SK-N-SH (cell line): ENCODE data around the gene CCDC175.

Experiments
- EP300 ChIP-seq, 2 experiments: IDR thresholded peaks; 2 replicates each; pipeline versions ENCODE4 v1.4.0 to v1.6.1; 2012; ENCODE audit warnings: borderline replicate concordance in 1 of 2, low read depth in 1 of 2, low read length in 1 of 2
- POLR2AphosphoS5 ChIP-seq: IDR thresholded peaks from 2 replicates; pipeline ENCODE4 v1.6.1; 2012; ENCODE audit warnings: low read depth, low read length
- RAD21 ChIP-seq: IDR thresholded peaks from 2 replicates; pipeline ENCODE4 v1.6.1; 2012; ENCODE audit warnings: mild to moderate bottlenecking, low read length
- RCOR1 ChIP-seq: fragments of 150-350 bp; IDR thresholded peaks from 2 replicates; pipeline ENCODE4 v1.6.1; 2017; ENCODE audit warnings: antibody characterized with exemption, low read length
- SMC3 ChIP-seq: IDR thresholded peaks from 2 replicates; pipeline ENCODE4 v1.6.1; 2012; ENCODE audit warnings: low read depth, low read length, improper control_type of control experiment
- TF ChIP-seq, protein P1 (sequence below): fragments of 200-600 bp; sonication (generic); IDR thresholded peaks from 2 replicates; pipeline ENCODE4 v1.6.1; 2017; ENCODE audit warnings: antibody characterized with exemption, mild to moderate bottlenecking, moderate library complexity
- TF ChIP-seq, protein P2 (sequence below): IDR thresholded peaks from 2 replicates; pipeline ENCODE4; 2012
- TF ChIP-seq, protein P3 (sequence below): IDR thresholded peaks from 2 replicates; pipeline ENCODE4 v1.6.1; 2012; ENCODE audit warnings: mild to moderate bottlenecking, low read depth, low read length, moderate library complexity

DNA sequence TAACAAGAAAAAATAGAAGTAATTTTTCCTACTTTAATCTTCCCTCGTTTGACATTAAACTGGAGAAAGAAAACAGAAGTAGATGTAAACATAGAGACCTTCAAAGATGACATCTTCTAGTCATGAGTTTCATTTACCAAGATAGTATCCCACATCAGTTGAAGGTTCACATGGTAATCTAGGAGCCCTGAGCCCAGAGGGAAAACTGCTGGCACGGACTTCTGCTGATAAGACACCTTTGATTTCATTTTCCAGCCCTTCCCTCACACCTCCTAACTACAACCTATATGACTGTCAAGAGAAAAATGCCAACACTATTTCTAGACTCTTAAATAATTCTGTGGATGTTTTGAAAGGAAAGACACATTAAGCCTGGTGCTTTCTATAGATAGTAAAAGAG is 46.0 kb upstream of the CCDC175 start:
- TF ChIP-seq, protein P1, sequence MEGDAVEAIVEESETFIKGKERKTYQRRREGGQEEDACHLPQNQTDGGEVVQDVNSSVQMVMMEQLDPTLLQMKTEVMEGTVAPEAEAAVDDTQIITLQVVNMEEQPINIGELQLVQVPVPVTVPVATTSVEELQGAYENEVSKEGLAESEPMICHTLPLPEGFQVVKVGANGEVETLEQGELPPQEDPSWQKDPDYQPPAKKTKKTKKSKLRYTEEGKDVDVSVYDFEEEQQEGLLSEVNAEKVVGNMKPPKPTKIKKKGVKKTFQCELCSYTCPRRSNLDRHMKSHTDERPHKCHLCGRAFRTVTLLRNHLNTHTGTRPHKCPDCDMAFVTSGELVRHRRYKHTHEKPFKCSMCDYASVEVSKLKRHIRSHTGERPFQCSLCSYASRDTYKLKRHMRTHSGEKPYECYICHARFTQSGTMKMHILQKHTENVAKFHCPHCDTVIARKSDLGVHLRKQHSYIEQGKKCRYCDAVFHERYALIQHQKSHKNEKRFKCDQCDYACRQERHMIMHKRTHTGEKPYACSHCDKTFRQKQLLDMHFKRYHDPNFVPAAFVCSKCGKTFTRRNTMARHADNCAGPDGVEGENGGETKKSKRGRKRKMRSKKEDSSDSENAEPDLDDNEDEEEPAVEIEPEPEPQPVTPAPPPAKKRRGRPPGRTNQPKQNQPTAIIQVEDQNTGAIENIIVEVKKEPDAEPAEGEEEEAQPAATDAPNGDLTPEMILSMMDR: no peak
- TF ChIP-seq, protein P2, sequence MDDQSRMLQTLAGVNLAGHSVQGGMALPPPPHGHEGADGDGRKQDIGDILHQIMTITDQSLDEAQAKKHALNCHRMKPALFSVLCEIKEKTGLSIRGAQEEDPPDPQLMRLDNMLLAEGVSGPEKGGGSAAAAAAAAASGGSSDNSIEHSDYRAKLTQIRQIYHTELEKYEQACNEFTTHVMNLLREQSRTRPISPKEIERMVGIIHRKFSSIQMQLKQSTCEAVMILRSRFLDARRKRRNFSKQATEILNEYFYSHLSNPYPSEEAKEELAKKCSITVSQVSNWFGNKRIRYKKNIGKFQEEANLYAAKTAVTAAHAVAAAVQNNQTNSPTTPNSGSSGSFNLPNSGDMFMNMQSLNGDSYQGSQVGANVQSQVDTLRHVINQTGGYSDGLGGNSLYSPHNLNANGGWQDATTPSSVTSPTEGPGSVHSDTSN: no peak
- TF ChIP-seq EP300 (IDR thresholded peaks at IDR 0.05; ENCODE audit: borderline replicate concordance in 1 of 2, low read depth in 1 of 2, low read length in 1 of 2) (no peak), RAD21 (no peak), RCOR1 (no peak), POLR2AphosphoS5 (no peak), SMC3 (no peak)
- TF ChIP-seq, protein P3, sequence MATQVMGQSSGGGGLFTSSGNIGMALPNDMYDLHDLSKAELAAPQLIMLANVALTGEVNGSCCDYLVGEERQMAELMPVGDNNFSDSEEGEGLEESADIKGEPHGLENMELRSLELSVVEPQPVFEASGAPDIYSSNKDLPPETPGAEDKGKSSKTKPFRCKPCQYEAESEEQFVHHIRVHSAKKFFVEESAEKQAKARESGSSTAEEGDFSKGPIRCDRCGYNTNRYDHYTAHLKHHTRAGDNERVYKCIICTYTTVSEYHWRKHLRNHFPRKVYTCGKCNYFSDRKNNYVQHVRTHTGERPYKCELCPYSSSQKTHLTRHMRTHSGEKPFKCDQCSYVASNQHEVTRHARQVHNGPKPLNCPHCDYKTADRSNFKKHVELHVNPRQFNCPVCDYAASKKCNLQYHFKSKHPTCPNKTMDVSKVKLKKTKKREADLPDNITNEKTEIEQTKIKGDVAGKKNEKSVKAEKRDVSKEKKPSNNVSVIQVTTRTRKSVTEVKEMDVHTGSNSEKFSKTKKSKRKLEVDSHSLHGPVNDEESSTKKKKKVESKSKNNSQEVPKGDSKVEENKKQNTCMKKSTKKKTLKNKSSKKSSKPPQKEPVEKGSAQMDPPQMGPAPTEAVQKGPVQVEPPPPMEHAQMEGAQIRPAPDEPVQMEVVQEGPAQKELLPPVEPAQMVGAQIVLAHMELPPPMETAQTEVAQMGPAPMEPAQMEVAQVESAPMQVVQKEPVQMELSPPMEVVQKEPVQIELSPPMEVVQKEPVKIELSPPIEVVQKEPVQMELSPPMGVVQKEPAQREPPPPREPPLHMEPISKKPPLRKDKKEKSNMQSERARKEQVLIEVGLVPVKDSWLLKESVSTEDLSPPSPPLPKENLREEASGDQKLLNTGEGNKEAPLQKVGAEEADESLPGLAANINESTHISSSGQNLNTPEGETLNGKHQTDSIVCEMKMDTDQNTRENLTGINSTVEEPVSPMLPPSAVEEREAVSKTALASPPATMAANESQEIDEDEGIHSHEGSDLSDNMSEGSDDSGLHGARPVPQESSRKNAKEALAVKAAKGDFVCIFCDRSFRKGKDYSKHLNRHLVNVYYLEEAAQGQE: no peak
